ENCODE results near the gene NOTCH2.

DNA sequence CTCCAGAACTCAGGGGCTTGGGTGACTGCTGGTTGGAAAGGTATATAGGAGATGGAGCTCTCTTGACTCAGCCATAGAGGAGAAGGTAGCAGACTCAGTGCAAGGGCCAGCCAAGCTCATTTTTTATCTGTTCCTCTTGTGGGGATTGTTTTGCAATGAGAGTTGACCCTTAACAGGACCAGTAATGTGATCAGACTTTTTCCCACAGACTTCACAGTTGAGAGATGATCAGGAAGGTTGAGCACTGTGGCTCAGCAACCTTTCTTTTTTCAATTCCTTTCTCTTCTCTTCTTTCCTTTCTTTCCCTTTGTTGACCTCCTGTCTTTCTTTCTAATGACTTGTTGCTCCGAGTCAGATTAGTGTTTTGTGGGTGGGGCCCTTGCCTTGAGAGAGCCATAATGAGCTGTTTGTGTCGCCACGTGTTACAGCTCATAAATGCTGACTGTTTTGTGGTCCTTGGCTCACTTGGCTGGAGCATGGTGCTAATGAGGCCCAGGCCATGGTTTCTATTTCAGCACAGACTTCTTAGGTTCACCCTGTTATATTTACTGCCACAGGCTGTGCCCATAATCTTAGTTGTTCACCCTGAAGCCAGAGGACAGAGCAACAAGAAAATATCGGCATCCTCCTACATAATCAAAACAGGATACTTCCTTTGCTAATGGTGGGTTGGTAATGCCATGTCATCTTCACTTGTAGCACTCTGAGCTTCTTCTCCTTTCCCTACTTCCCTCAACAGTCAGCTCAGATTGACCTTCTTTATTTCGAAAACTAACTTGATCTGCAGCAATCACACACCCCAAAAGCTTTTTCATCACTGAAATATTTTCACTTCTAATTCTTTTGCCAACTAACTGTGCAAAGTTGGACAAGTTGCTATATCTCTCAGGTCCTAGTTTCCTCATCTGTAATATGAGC is 187.1 kb downstream of the NOTCH2 start:
- TF ChIP-seq CTCF (IDR thresholded peaks at IDR 0.05; ENCODE audit: low read depth, low read length, poor library complexity, severe bottlenecking) (no peak), EZH2phosphoT487 (IDR thresholded peaks at IDR 0.05; ENCODE audit: borderline replicate concordance, low read length) (no peak)
